DOHH2 (cell line): Measurements from ENCODE around the gene NCF2.

ENCODE experiments used
- H3F3A ChIP-seq: fragments of 200-600 bp; sonication (generic), shearing (Covaris generic); 2 replicates; pipeline ENCODE4 v1.6.0; 2016; ENCODE audit warnings: antibody characterized with exemption, mild to moderate bottlenecking; ENCODE audit not compliant: control insufficient read depth, insufficient read depth
- H3K27ac ChIP-seq: fragments of 200-600 bp; sonication (generic); 2 replicates; pipeline ENCODE4 v1.5.1; 2014; ENCODE audit warnings: low read depth, mild to moderate bottlenecking, low read length, moderate library complexity
- H3K27me3 ChIP-seq: fragments of 200-600 bp; sonication (generic); 2 replicates; pipeline ENCODE4 v1.6.1; 2014; ENCODE audit warnings: mild to moderate bottlenecking, low read length, mixed read lengths; ENCODE audit not compliant: control insufficient read depth
- H3K36me3 ChIP-seq: fragments of 200-600 bp; sonication (generic); 2 replicates; pipeline ENCODE4 v1.6.1; 2014; ENCODE audit warnings: mild to moderate bottlenecking, low read length, moderate library complexity, mixed read lengths; ENCODE audit not compliant: control insufficient read depth
- H3K4me1 ChIP-seq: fragments of 200-600 bp; sonication (generic); 2 replicates; pipeline ENCODE4 v1.6.1; 2014; ENCODE audit warnings: mild to moderate bottlenecking, low read length, mixed read lengths; ENCODE audit not compliant: control insufficient read depth
- H3K4me2 ChIP-seq: fragments of 200-600 bp; sonication (generic); 2 replicates; pipeline ENCODE4 v1.6.0; 2014; ENCODE audit warnings: mild to moderate bottlenecking, low read length, moderate library complexity
- H3K4me3 ChIP-seq: fragments of 200-600 bp; sonication (generic); 2 replicates; pipeline ENCODE4 v1.5.1; 2014; ENCODE audit warnings: mild to moderate bottlenecking, low read length, mixed read lengths
- H3K79me2 ChIP-seq: fragments of 200-600 bp; sonication (generic); 2 replicates; pipeline ENCODE4 v1.6.1; 2014; ENCODE audit warnings: mild to moderate bottlenecking, low read length, mixed read lengths; ENCODE audit not compliant: control insufficient read depth
- H3K9me2 ChIP-seq: fragments of 200-600 bp; sonication (generic); replicated peaks from 2 replicates; pipeline ENCODE4 v1.6.1; 2014; ENCODE audit warnings: mild to moderate bottlenecking, low read length, mixed read lengths; ENCODE audit not compliant: control insufficient read depth
- H3K9me3 ChIP-seq: fragments of 200-600 bp; sonication (generic); 2 replicates; pipeline ENCODE4 v1.6.1; 2014; ENCODE audit warnings: antibody characterized with exemption, low read length, mixed read lengths; ENCODE audit not compliant: control insufficient read depth, insufficient read depth
- H4K20me1 ChIP-seq: fragments of 200-600 bp; sonication (generic); 2 replicates; pipeline ENCODE4 v1.6.0; 2014; ENCODE audit warnings: low read depth, mild to moderate bottlenecking, antibody characterized with exemption, low read length, moderate library complexity; ENCODE audit not compliant: control insufficient read depth, insufficient read depth
- EZH2phosphoT487 ChIP-seq: fragments of 200-600 bp; sonication (generic); IDR thresholded peaks from 2 replicates; pipeline ENCODE4 v1.6.1; 2017; ENCODE audit warnings: borderline replicate concordance, mild to moderate bottlenecking, antibody characterized with exemption, low read length, moderate library complexity, mixed read lengths
- TF ChIP-seq, protein P1 (sequence below): fragments of 200-600 bp; sonication (generic); IDR thresholded peaks from one replicate; pipeline ENCODE4 v1.5.1; 2014; ENCODE audit warnings: antibody characterized with exemption, mild to moderate bottlenecking, low read depth, low read length; ENCODE audit not compliant: poor library complexity, severe bottlenecking

The NCF2 gene

DNA sequence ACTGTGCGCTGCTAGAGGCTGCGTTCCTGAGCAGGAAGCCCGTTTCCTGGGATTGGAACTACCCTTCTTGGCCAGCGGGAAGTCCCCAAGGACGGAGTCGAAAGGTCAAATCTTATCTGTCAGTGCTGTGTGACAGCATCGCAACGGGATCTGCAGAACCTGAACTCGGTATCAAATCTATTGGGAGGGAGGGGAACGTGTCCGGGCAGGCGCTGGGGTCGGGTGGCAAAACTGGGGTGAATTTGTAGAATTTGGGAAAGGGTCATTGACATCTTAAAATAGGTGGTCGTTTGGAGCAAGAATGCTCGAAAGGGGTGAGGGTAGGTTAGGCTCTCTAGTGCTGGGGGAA lies 46.0 kb upstream of the NCF2 start:
- Histone ChIP-seq H3K27me3 (peaks cover 24% of the 10 kb centered on the region), H3K4me2 (peak overlapping the region; percentile 80), H3K79me2 (peaks cover 41% of the 10 kb centered on the region), H3K9me3 (no peaks in the 10 kb centered on the region), H3K4me1 (peaks cover 35% of the 10 kb centered on the region), H3K27ac (no peak overlapping the region), H3F3A (peaks cover 11% of the 10 kb centered on the region), H3K4me3 (peak overlapping the region; percentile 92), H3K36me3 (peaks cover 24% of the 10 kb centered on the region), H4K20me1 (peaks cover 10% of the 10 kb centered on the region), H3K9me2 (no peaks in the 10 kb centered on the region)
- no peak for TF ChIP-seq EZH2phosphoT487
- TF ChIP-seq, protein P1, sequence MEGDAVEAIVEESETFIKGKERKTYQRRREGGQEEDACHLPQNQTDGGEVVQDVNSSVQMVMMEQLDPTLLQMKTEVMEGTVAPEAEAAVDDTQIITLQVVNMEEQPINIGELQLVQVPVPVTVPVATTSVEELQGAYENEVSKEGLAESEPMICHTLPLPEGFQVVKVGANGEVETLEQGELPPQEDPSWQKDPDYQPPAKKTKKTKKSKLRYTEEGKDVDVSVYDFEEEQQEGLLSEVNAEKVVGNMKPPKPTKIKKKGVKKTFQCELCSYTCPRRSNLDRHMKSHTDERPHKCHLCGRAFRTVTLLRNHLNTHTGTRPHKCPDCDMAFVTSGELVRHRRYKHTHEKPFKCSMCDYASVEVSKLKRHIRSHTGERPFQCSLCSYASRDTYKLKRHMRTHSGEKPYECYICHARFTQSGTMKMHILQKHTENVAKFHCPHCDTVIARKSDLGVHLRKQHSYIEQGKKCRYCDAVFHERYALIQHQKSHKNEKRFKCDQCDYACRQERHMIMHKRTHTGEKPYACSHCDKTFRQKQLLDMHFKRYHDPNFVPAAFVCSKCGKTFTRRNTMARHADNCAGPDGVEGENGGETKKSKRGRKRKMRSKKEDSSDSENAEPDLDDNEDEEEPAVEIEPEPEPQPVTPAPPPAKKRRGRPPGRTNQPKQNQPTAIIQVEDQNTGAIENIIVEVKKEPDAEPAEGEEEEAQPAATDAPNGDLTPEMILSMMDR, result no peak

GRCh38 chr1:183635606-183636333 lies 45.5 kb upstream of the NCF2 start, which contains the start of gene ARPC5:
Gene ARPC5, minus strand, starts transcription at chr1:183635783. Its CDS starts 124 bp downstream, at chr1:183635659.
- peak within 1 kb of the TSS; percentile 92 for H3K4me3 ChIP-seq
- no peaks in the 10 kb centered on the region for H3K9me3 ChIP-seq
- peaks cover 11% of the 10 kb centered on the region for H3F3A ChIP-seq
- H3K4me1 ChIP-seq, result peaks cover 35% of the 10 kb centered on the region
- TF ChIP-seq EZH2phosphoT487, result no peak
- TF ChIP-seq, protein P1, result no peak
- H3K79me2 ChIP-seq, result peaks cover 46% of the 10 kb centered on the region
- H3K4me2 ChIP-seq, result peak within 1 kb of the TSS; percentile 80
- peak within 1 kb of the TSS; percentile 74 for H3K27ac ChIP-seq
- peaks cover 22% of the 10 kb centered on the region for H3K27me3 ChIP-seq
- H3K9me2 ChIP-seq, result no peaks in the 10 kb centered on the region
- peaks cover 29% of the 10 kb centered on the region for H3K36me3 ChIP-seq
- H4K20me1 ChIP-seq, result peaks cover 10% of the 10 kb centered on the region

GRCh38 chr1:183635099-183635605 lies 44.9 kb upstream of the NCF2 start:
- Histone ChIP-seq H4K20me1 (peaks cover 15% of the 10 kb centered on the region), H3K9me3 (no peaks in the 10 kb centered on the region), H3K9me2 (no peaks in the 10 kb centered on the region), H3F3A (peaks cover 15% of the 10 kb centered on the region), H3K36me3 (peaks cover 36% of the 10 kb centered on the region), H3K4me2 (peak overlapping the region; percentile 68), H3K27me3 (peaks cover 19% of the 10 kb centered on the region), H3K27ac (peak overlapping the region; percentile 74), H3K4me1 (peaks cover 35% of the 10 kb centered on the region), H3K4me3 (peak overlapping the region; percentile 92), H3K79me2 (peaks cover 52% of the 10 kb centered on the region)
- TF ChIP-seq, protein P1, result no peak
- no peak for TF ChIP-seq EZH2phosphoT487
